A549 (cell line): ENCODE data around the gene IFI44L.

Experiments used
- CTCF ChIP-seq: fragments of >200 bp; sonication (Bioruptor Twin); formaldehyde crosslinking; IDR thresholded peaks from 3 replicates; pipeline ENCODE4 v1.5.1; 2016
- EP300 ChIP-seq, 2 experiments: fragments of >200 bp; sonication (Bioruptor Twin); formaldehyde crosslinking; IDR thresholded peaks; 2 replicates in 1 of 2; 3 replicates in 1 of 2; pipeline ENCODE4 v1.6.1; 2016 to 2017
- ESRRA ChIP-seq: fragments of 150-350 bp; IDR thresholded peaks from 2 replicates; pipeline ENCODE4 v1.6.1; 2014; ENCODE audit warnings: mild to moderate bottlenecking, low read length, borderline replicate concordance
- JUNB ChIP-seq: fragments of >200 bp; sonication (Bioruptor Twin); formaldehyde crosslinking; IDR thresholded peaks from 2 replicates; pipeline ENCODE4 v1.6.1; 2016
- NR3C1 ChIP-seq: fragments of >200 bp; sonication (Bioruptor Twin); formaldehyde crosslinking; IDR thresholded peaks from 3 replicates; pipeline ENCODE4 v1.6.1; 2017
- PHF8 ChIP-seq: fragments of 200-600 bp; sonication (generic); IDR thresholded peaks from 2 replicates; pipeline ENCODE4 v1.6.1; 2016; ENCODE audit warnings: low read depth, mild to moderate bottlenecking, antibody characterized with exemption, moderate library complexity, borderline replicate concordance
- POLR2A ChIP-seq: IDR thresholded peaks from 2 replicates; pipeline ENCODE4 v1.6.1; 2012; ENCODE audit warnings: mild to moderate bottlenecking, low read length
- RAD21 ChIP-seq, 2 experiments: fragments of >200 bp in 1 of 2; sonication (Bioruptor Twin) in 1 of 2; formaldehyde crosslinking in 1 of 2; IDR thresholded peaks in 1 of 2; conservative IDR thresholded peaks in 1 of 2; 2 replicates in 1 of 2; 3 replicates in 1 of 2; pipeline ENCODE4 v1.6.1; 2012 to 2018; ENCODE audit warnings: inconsistent platforms in 1 of 2
- RFX5 ChIP-seq: fragments of 450-650 bp; IDR thresholded peaks from 2 replicates; pipeline ENCODE4 v1.7.1; 2014; ENCODE audit warnings: antibody characterized with exemption, mild to moderate bottlenecking, moderate library complexity
- SMC3 ChIP-seq: fragments of >200 bp; sonication (Bioruptor Twin); formaldehyde crosslinking; IDR thresholded peaks from 3 replicates; pipeline ENCODE4 v1.6.1; 2018; ENCODE audit warnings: inconsistent platforms
- USF2 ChIP-seq: fragments of 450-650 bp; IDR thresholded peaks from 2 replicates; pipeline ENCODE4 v1.6.1; 2014; ENCODE audit warnings: antibody characterized with exemption
- ZC3H11A ChIP-seq: fragments of 450-650 bp; IDR thresholded peaks from 2 replicates; pipeline ENCODE4 v1.6.1; 2014; ENCODE audit warnings: antibody characterized with exemption, mild to moderate bottlenecking

GRCh38 chr1:78688697-78689096 is 68.4 kb downstream of the IFI44L start:
- TF ChIP-seq CTCF (peak; percentile 44), PHF8 (no peak), EP300 (IDR thresholded peaks at IDR 0.05) (no peak), ESRRA (no peak), RAD21 (conservative IDR thresholded peaks at IDR 0.05 in 1 of 2, IDR thresholded peaks at IDR 0.05 in 1 of 2) (peak; percentile 35 to 46; a peak in 4 of 5 replicates), POLR2A (no peak), JUNB (no peak), USF2 (no peak), ZC3H11A (no peak), RFX5 (no peak), SMC3 (peak; percentile 36), NR3C1 (no peak)
